ENCODE results near the gene CAMK1G.

The CAMK1G gene

GRCh38 chr1:209587789-209588188 is 4.3 kb downstream of the CAMK1G start:
- TF ChIP-seq OSR1 (CRISPR knock-in tag; IDR thresholded peaks at IDR 0.05): 0 out of 2 replicates have a peak, but pooled peaks have one; percentile 59
- TF ChIP-seq TCF4 (CRISPR knock-in tag; IDR thresholded peaks at IDR 0.05; ENCODE audit: borderline replicate concordance): no peak
- TF ChIP-seq ESRRG (CRISPR knock-in tag; IDR thresholded peaks at IDR 0.05): no peak
- peak; percentile 41 for ATAC-seq

DNA sequence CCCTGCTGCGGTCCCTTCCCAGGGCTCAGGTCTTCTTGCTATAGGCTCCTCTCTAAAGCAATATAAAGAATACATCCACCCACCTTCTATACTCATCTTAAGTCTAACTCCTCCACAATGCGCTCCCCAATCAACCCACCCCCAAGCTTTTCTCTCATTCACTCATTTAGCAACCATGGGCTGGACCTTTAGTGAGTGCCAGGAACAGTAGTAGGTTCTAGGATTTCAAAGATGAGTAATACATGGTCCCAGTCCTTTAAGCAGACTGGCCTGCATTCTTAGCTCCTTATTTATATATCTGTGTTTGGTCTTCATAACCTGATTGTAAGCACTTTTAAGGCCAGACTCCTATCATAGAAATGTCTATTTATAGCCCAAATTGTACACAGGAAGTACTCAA is 5.9 kb downstream of the CAMK1G start:
- no peak for ATAC-seq
- TF ChIP-seq RARB (CRISPR knock-in tag; IDR thresholded peaks at IDR 0.05) (no peak), POU6F1 (CRISPR knock-in tag; IDR thresholded peaks at IDR 0.05; ENCODE audit: borderline replicate concordance, low read depth) (no peak), ZFP3 (CRISPR knock-in tag; IDR thresholded peaks at IDR 0.05) (no peak), ESRRG (CRISPR knock-in tag; IDR thresholded peaks at IDR 0.05) (no peak), TOX (CRISPR knock-in tag; IDR thresholded peaks at IDR 0.05; ENCODE audit: borderline replicate concordance) (no peak), PPARA (CRISPR knock-in tag; IDR thresholded peaks at IDR 0.05; ENCODE audit: borderline replicate concordance) (no peak), GLIS3 (CRISPR knock-in tag; IDR thresholded peaks at IDR 0.05) (no peak), SNAI2 (CRISPR knock-in tag; IDR thresholded peaks at IDR 0.05) (no peak), ISL1 (CRISPR knock-in tag; IDR thresholded peaks at IDR 0.05) (no peak)
- TF ChIP-seq, protein P1, sequence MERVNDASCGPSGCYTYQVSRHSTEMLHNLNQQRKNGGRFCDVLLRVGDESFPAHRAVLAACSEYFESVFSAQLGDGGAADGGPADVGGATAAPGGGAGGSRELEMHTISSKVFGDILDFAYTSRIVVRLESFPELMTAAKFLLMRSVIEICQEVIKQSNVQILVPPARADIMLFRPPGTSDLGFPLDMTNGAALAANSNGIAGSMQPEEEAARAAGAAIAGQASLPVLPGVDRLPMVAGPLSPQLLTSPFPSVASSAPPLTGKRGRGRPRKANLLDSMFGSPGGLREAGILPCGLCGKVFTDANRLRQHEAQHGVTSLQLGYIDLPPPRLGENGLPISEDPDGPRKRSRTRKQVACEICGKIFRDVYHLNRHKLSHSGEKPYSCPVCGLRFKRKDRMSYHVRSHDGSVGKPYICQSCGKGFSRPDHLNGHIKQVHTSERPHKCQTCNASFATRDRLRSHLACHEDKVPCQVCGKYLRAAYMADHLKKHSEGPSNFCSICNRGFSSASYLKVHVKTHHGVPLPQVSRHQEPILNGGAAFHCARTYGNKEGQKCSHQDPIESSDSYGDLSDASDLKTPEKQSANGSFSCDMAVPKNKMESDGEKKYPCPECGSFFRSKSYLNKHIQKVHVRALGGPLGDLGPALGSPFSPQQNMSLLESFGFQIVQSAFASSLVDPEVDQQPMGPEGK (CRISPR knock-in tag; IDR thresholded peaks at IDR 0.05; ENCODE audit: borderline replicate concordance): no peak

DNA sequence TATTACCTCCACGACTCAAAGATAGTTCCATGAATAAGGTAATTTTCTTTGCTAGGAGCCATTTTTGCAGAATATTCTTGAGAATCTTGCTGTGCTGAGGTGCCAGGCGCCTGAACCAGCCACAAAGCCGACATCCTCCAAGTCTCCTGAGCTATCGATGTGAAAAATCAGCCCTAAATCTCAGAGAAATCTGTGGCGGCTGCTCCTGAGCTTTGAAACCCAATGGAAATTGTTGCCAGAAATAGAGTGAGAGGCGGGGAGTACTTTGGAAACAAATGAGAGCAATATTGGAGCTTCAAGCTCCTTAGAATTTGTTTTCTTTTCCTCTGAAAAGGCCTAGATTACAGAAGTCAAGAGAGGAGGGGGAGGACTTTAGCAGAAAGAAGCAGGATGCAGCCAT is 6.3 kb downstream of the CAMK1G start:
- TF ChIP-seq, protein P2, sequence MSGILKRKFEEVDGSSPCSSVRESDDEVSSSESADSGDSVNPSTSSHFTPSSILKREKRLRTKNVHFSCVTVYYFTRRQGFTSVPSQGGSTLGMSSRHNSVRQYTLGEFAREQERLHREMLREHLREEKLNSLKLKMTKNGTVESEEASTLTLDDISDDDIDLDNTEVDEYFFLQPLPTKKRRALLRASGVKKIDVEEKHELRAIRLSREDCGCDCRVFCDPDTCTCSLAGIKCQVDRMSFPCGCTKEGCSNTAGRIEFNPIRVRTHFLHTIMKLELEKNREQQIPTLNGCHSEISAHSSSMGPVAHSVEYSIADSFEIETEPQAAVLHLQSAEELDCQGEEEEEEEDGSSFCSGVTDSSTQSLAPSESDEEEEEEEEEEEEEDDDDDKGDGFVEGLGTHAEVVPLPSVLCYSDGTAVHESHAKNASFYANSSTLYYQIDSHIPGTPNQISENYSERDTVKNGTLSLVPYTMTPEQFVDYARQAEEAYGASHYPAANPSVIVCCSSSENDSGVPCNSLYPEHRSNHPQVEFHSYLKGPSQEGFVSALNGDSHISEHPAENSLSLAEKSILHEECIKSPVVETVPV (CRISPR knock-in tag; IDR thresholded peaks at IDR 0.05): no peak
- TF ChIP-seq, protein P3, sequence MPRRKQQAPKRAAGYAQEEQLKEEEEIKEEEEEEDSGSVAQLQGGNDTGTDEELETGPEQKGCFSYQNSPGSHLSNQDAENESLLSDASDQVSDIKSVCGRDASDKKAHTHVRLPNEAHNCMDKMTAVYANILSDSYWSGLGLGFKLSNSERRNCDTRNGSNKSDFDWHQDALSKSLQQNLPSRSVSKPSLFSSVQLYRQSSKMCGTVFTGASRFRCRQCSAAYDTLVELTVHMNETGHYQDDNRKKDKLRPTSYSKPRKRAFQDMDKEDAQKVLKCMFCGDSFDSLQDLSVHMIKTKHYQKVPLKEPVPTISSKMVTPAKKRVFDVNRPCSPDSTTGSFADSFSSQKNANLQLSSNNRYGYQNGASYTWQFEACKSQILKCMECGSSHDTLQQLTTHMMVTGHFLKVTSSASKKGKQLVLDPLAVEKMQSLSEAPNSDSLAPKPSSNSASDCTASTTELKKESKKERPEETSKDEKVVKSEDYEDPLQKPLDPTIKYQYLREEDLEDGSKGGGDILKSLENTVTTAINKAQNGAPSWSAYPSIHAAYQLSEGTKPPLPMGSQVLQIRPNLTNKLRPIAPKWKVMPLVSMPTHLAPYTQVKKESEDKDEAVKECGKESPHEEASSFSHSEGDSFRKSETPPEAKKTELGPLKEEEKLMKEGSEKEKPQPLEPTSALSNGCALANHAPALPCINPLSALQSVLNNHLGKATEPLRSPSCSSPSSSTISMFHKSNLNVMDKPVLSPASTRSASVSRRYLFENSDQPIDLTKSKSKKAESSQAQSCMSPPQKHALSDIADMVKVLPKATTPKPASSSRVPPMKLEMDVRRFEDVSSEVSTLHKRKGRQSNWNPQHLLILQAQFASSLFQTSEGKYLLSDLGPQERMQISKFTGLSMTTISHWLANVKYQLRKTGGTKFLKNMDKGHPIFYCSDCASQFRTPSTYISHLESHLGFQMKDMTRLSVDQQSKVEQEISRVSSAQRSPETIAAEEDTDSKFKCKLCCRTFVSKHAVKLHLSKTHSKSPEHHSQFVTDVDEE (CRISPR knock-in tag; IDR thresholded peaks at IDR 0.05): no peak
- TF ChIP-seq SNAI2 (CRISPR knock-in tag; IDR thresholded peaks at IDR 0.05) (no peak), RARB (CRISPR knock-in tag; IDR thresholded peaks at IDR 0.05) (no peak)
- no peak for ATAC-seq

- ATAC-seq: peak; percentile 56
- TF ChIP-seq ZC3H10 (CRISPR knock-in tag; IDR thresholded peaks at IDR 0.05) (no peak), RARB (CRISPR knock-in tag; IDR thresholded peaks at IDR 0.05) (no peak), ZNF70 (CRISPR knock-in tag; IDR thresholded peaks at IDR 0.05) (no peak), ZNF565 (CRISPR knock-in tag; conservative IDR thresholded peaks at IDR 0.05; ENCODE audit: low read depth) (no peak), BACH2 (CRISPR knock-in tag; IDR thresholded peaks at IDR 0.05; ENCODE audit: borderline replicate concordance) (no peak), CREB5 (CRISPR knock-in tag; IDR thresholded peaks at IDR 0.05; ENCODE audit: low read depth) (no peak), GLIS3 (CRISPR knock-in tag; IDR thresholded peaks at IDR 0.05) (no peak), ZFP30 (CRISPR knock-in tag; IDR thresholded peaks at IDR 0.05) (no peak), ZNF8 (CRISPR knock-in tag; IDR thresholded peaks at IDR 0.05) (no peak)
Observed at GRCh38 chr1:209590405-209590804, 6.9 kb downstream of the CAMK1G start.

Data from SK-N-SH treated with all-trans-retinoic acid at 6 μM for 48 hours (cell line).